Measurements from ENCODE around the gene SPACA6.

SPACA6 gene

GRCh38 chr19:51689751-51690453 lies 3.2 kb upstream of the SPACA6 start:
- no peak for DNase-seq (ENCODE audit: low spot score)

DNA sequence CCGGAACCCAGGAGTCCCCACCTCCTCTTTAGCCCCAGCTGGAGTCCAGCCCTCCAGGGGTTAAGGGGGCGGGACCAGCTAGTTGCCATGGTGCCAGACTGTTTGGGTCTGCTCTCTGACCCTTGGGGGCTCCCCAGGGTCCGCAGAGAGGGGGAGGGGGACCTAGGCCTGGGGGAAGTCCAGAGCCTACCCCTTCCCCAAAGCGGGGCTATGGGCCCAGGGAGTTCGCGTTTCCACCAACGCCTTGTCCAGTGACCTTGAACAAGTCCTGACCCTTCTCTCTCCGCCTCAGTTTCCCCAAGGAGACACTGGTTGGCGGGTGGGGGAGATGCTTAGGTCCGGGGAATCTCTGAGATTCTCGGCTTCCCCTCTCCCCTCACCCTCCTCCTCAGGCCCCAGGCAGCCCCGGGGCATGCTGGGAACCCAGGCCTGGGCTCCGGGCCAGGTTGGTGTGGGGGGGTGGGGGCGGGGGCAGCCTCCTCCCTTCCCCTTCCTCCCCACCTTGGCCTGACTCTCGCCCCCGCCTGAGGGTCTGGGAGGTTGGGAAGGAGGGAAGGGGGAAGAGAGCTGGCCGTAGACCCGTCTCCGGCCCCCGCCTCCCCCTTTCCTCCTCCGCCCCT lies 2.6 kb upstream of the SPACA6 start:
- DNase-seq (ENCODE audit: low spot score), result peak; percentile 28

GRCh38 chr19:51691074-51691583 lies 2.0 kb upstream of the SPACA6 start:
- DNase-seq (ENCODE audit: low spot score), result no peak

DNA sequence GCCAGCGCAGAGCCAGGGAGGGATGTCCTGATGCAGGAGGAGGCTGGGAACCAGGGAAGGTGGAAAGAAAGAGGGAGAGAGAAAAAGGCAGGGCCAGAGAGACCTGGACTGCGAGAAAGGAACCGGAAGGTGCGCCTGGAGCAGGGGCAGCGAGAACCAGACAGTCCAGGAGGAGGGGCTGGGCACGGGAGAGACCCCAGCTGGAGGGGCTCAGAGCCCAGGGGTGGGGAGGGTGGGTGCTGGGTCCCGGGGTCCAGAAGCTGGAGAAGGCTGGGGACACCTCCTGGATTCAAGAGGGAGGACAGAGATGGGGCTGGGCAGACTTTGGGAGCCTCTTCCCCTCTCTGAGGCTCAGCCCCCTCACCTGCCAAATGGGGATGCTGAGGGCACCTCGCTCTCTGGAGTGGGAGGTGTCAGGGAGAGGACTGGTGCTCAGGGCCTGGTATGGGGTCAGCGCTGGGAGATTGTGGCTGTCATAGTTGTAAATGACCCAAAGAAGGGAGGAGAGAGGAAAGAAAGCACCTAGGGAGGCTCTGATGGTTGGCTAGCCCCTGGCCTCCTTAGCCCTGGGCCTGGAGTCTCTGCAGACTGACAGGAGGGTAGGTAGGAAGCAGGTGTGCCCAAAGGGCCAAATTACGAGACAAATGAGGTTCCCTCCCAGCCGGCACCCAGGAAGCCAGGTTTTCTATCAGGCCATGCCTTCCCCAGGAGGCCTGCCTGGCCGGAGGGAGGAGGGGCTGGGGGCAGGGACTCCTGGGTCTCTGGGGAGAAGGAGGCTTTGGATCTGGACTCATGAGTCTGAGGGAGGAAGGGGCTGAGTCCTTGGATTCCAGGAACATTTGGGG lies 1.3 kb upstream of the SPACA6 start:
- DNase-seq (ENCODE audit: low spot score), result no peak

DNA sequence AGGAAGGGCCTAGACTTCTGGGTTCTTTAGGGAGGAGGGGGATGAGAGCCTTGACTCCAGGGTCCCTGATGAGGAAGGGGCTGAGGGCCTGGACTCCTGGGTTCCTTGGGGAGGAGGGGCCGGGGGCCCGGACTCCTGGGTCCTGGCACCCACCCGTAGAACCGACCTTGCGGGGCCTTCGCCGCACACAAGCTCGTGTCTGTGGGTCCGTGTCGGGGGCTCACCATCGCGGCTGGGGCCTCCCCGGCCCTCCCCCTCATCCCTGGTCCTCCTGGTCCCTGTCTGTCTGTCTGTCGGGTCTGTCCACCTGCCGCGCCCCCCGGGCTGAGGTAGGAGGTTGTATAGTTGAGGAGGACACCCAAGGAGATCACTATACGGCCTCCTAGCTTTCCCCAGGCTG lies 662 bp upstream of the SPACA6 start:
- DNase-seq (ENCODE audit: low spot score), result no peak

GRCh38 chr19:51693819-51694218 lies 689 bp downstream of the SPACA6 start:
- no peak for DNase-seq (ENCODE audit: low spot score)

DNA sequence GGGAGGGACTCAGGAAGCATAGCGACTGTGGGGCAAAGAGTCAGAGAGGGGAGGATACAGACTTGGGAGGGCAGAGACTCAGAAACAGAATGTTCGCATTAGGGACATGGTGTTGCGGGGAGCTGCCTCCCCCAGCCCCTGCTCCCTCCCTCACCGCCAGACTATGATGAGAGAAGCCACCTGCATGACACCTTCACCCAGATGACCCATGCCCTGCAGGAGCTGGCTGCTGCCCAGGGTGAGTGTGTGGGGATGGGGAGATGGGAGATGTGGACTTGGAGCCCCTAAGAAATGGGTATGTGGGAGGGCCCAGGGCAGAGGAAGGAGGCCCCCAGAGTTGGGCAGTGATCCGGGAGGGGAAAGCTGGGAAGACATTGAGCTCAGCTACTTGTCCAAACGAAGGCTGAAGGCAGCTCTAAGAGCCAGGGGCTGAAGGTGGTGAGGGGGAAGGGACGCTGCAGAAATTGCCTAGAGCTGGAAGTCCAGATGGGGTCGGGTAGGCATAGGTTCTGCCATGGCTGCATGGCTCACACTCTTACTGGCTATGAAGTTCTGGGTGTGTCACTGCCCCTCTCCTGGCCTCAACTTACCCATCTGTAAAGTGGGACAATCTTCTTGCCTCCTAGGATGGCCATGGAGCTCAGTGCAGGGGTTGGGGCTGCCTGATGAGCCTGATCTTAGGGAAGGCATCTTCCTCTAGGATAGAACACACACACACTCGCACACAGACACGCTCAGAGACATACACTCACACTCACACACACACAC lies 1.4 kb downstream of the SPACA6 start:
- DNase-seq (ENCODE audit: low spot score), result no peak

GRCh38 chr19:51695088-51695487 lies 2.0 kb downstream of the SPACA6 start:
- no peak for DNase-seq (ENCODE audit: low spot score)

- DNase-seq (ENCODE audit: low spot score), result no peak
Observed at GRCh38 chr19:51695702-51696315, 2.7 kb downstream of the SPACA6 start.

DNA sequence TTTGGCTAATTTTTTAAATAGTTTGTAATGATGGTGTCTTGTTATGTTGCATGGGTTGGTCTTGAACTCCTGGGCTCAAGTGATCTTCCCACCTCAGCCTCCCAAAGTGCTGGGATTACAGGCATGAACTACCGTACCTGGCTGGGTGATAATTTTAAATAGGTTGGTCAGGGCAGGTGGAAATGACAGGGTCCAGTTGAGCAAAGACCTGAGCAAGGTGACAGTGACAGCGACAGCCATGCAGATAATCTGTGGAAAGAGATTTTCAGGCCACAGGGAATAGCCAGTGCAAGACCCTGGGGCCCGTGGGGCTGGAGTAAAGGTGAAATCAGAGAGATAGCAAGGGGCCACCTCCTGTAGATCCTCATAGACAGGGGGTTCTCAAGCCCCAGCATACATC lies 3.5 kb downstream of the SPACA6 start:
- no peak for DNase-seq (ENCODE audit: low spot score)

DNA sequence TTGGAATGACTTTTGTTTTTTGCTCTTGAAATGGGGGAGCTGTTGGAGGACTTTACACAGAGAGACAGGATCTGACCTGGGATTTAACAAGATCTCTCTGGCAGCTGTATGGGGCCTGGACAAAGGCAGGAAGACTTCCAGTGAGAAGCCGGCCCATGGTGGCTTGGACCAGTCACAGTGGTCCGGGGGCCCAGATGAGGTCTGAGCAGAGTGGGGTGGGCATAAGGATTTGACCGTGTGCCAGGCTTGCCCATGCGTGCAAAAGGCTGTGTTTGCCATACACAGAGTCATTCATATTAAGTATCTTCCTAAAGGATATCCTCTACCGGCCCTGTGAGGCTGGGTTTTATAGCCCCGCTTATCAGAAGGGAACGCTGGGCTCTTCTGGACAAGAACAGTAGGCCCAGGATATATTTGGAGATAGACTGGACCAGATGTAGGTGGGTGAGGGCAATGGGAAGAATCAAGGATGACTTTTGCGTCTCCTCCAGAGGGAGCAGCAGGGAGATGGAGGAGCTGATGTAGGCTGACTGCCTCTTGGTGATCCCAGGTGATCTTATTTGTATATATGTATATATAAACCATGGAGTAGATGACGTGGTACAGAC lies 4.1 kb downstream of the SPACA6 start:
- DNase-seq (ENCODE audit: low spot score), result no peak

GRCh38 chr19:51698296-51698695 lies 5.2 kb downstream of the SPACA6 start:
- DNase-seq (ENCODE audit: low spot score), result no peak

- no peak for DNase-seq (ENCODE audit: low spot score)
Observed at GRCh38 chr19:51699170-51699569, 6.0 kb downstream of the SPACA6 start.

DNA sequence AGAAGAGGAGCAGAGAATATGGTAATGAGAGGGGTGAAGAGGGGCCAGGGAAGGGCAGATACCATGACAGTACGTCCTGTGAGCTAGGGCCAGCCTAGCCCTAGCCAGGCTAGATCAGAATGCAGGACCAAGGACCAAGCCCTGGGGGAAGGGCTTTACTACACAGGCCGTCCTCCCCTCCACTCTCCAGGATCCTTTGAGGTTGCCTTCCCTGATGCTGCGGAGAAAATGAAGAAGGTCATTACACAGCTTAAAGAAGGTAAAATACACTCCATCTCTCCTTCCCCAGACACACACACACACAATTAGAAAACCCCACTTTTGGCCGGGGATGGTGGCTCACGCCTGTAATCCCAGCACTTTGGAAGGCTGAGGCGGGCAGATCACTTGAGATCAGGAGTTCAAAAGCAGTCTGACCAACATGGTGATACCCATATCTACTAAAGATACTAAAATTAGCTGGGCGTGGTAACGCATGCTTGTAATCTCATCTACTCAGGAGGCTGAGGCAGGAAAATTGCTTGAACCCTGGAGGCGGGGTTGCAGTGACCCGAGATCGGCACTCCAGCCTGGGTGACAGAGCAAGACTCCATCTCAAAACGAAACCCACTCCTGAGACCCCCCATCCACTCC lies 8.5 kb downstream of the SPACA6 start:
- no peak for DNase-seq (ENCODE audit: low spot score)

GRCh38 chr19:51702103-51702824 lies 9.1 kb downstream of the SPACA6 start:
- peak; percentile 16 for DNase-seq (ENCODE audit: low spot score)

GRCh38 chr19:51702825-51703574 lies 9.9 kb downstream of the SPACA6 start:
- no peak for DNase-seq (ENCODE audit: low spot score)

GRCh38 chr19:51703575-51704515 lies 10.7 kb downstream of the SPACA6 start:
- peak; percentile 94 for DNase-seq (ENCODE audit: low spot score)

GRCh38 chr19:51704626-51705025 lies 11.5 kb downstream of the SPACA6 start:
- DNase-seq (ENCODE audit: low spot score), result no peak
